Measurements from ENCODE around the gene AFF3.

AFF3 gene

GRCh38 chr2:99571021-99571420 is 571.4 kb downstream of the AFF3 start:
- no peak for DNase-seq

GRCh38 chr2:99569386-99569785 is 573.0 kb downstream of the AFF3 start:
- DNase-seq, result no peak

- no peak for DNase-seq
Measured at GRCh38 chr2:99565227-99565626, 577.2 kb downstream of the AFF3 start.

GRCh38 chr2:99562516-99562915 is 579.9 kb downstream of the AFF3 start:
- DNase-seq, result no peak

GRCh38 chr2:99561804-99562203 is 580.6 kb downstream of the AFF3 start:
- DNase-seq, result no peak

GRCh38 chr2:99559075-99559662 is 583.2 kb downstream of the AFF3 start:
- DNase-seq, result peak; percentile 81

GRCh38 chr2:99555404-99555803 is 587.0 kb downstream of the AFF3 start:
- no peak for DNase-seq

- no peak for DNase-seq
Measured at GRCh38 chr2:99554871-99555270, 587.5 kb downstream of the AFF3 start.

- DNase-seq, result no peak
Measured at GRCh38 chr2:99554238-99554637, 588.2 kb downstream of the AFF3 start.

- no peak for DNase-seq
Measured at GRCh38 chr2:99552529-99552928, 589.9 kb downstream of the AFF3 start.

GRCh38 chr2:99550368-99550767 is 592.0 kb downstream of the AFF3 start:
- no peak for DNase-seq

GRCh38 chr2:99545604-99546003 is 596.8 kb downstream of the AFF3 start:
- no peak for DNase-seq

- no peak for DNase-seq
Measured at GRCh38 chr2:99545066-99545465, 597.3 kb downstream of the AFF3 start.

- DNase-seq, result no peak
Measured at GRCh38 chr2:99544608-99545007, 597.8 kb downstream of the AFF3 start.

GRCh38 chr2:99543247-99543646 is 599.1 kb downstream of the AFF3 start:
- no peak for DNase-seq

- DNase-seq, result no peak
Measured at GRCh38 chr2:99537910-99538485, 604.4 kb downstream of the AFF3 start.

GRCh38 chr2:99524056-99524455 is 618.3 kb downstream of the AFF3 start:
- no peak for DNase-seq

- DNase-seq, result no peak
Measured at GRCh38 chr2:99522157-99522556, 620.2 kb downstream of the AFF3 start.

- DNase-seq, result no peak
Measured at GRCh38 chr2:99520813-99521212, 621.6 kb downstream of the AFF3 start.

GRCh38 chr2:99520195-99520594 is 622.2 kb downstream of the AFF3 start:
- no peak for DNase-seq

GRCh38 chr2:99514357-99514756 is 628.0 kb downstream of the AFF3 start:
- DNase-seq, result no peak

- DNase-seq, result no peak
Measured at GRCh38 chr2:99512181-99512591, 630.2 kb downstream of the AFF3 start.

- no peak for DNase-seq
Measured at GRCh38 chr2:99509387-99509786, 633.0 kb downstream of the AFF3 start.

- no peak for DNase-seq
Measured at GRCh38 chr2:99507937-99508818, 634.2 kb downstream of the AFF3 start.
